Measurements from ENCODE around the gene GPR3. TPM values are rescaled to one million over a fixed set of nuclear protein-coding genes. Genes with fewer than 3 reads are reported as not detected.
"Not testable (repeated sequence)": the region's sequence is repeated elsewhere in the genome, so short reads cannot be mapped to it uniquely, and the experiment has no call there.

The GPR3 gene
- polyA plus RNA-seq, 3 donors: 0.97 to 1.3 (median 1.1) TPM

DNA sequence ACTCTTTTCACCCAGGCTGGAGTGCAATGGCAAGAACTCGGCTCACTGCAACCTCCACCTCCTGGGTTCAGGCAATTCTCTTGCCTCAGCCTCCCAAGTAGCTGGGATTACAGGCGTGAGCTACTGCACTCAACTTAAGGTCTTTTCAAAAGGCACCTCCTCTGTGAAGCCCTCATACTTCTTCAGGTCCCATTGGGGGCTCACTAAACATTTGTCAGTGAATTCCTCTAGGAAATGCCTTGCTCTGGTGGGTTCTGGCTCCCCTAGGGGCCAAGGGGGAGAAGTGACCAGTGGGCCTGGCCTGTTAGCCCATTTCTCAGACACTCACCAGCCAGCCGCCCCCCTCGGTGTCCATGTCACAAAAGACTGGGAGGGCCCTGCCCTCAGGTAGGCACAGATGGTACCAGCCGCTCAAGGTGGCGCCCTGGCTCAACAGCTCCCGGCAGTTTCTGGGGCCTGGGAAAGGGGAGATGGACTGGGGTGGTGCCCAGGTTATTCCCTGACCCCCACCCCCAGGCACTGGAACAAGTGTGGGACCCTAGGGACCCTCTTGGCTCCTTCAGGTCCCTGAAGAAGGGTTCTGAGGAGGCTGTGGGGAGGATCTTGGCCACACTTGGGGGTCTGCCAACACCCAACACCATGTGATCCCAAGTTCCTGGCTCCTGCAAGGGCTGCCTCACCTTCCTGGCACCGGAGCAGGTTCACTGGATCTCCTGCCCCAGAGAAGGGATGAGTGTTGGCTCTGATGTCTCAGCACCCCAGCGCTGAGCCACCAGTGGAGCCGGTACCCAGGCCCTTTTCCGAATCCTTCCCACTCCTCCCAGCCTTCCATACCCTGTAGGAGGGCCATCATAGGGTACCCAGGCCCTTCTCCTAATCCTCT is 19.4 kb upstream of the GPR3 start:
- no peak for DNase-seq (ENCODE audit: extremely low read depth in 1 of 11, low read depth in 9 of 11, low spot score in 4 of 11)

DNA sequence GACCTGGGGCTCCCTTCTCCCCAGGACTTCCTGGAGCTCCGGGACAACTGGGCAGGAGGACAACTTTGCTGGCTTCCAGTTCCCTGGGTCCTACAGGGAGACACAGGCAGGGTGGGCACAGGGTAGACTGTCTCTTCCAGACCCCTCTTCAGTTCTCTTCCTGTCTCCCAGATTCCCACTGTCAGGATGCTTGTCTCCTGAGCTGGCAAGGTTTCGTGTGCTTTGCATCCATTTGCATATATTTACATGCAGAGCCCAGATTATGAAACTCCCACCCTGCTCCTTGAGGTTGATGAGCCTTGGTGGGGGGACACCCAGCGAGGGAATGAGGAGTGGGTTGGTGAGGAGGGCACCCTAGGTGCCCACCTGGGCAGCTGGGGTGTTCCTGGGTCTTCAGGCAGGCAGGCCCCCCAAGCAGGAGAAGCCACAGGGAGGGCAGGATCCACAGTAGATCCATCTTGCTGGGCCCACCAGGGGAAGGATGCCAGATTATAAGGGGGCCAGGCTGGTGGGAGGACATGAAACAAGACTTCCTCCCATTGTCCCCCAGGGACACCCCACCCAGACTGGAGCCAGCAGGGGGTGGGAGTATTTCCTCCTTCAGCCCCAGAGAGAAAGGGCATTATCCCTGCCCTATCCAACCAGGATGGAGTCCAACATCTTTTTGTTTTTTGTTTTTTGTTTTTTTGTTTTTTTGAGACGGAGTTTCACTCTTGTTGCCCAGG is 17.9 kb upstream of the GPR3 start, which contains the start of gene FCN3:
FCN3 (minus strand) TSS at position 463 of the 725 bp plus-strand sequence; CDS start at position 457, 6 bp downstream.
- DNase-seq (ENCODE audit: extremely low read depth in 1 of 11, low read depth in 9 of 11, low spot score in 4 of 11): no peak

DNA sequence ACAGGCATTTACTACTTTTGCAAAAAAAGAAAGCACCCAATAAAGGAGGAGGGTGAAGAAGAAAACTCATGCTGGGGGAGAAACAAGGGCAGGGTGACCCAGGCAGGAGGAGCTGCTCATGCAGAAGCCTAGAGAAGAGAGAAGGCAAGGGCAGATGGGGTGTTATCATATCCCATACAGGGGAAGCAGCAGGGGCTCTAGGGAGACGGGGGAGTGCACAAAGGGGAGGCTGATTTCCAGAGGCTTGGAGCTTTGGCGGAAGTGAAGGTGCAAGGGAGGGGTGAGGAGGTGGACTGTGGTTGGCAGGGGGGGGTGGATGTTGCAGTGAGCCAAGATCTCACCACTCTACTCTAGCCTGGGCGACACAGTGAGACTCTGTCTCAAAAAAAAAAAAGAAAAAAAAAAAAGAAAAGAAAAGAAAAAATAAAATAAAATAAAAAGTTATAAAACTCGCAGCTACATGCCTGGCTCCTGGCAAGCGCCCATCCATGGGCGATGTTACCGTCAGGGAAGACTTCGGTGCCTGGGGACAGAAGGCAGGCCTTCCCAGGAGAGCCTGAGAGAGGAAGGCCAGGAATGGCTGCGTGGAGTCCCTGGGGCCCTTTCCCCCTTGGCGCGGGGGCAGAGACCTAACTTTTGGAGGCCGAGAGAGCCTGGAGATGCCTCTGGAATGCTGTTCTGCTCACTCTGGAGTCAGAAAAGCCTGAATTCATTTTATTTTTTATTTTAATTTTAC is 14.5 kb upstream of the GPR3 start:
- DNase-seq (ENCODE audit: extremely low read depth in 1 of 11, low read depth in 9 of 11, low spot score in 4 of 11): no peak

DNA sequence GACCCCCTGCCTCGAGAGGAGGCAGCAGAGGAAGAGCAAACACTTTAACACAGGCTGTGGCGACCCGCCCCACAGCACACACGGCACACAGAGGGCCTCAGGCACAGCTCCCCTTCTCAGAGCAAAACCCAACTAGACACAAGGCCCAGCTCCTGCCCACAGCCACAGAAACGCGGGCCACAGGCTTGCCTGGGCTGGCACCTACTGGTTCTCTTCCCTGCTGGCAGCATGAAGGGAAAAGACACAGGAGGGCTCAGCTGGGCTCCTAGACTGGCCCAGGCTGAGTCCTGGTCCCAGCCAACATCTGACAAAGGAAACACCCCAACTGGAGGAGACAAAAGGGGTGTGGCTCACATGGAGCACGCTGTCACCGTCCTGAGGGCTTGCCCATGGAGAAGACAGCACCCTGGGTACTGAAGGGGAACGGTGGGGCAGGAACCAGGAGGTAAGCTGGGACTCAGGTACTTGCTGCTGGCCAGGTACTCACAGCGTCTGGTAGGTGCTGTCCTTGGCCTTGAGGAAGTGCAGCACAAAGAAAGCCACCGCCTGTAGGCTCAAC is 12.8 kb upstream of the GPR3 start:
- DNase-seq (ENCODE audit: extremely low read depth in 1 of 11, low read depth in 9 of 11, low spot score in 4 of 11): no peak

DNA sequence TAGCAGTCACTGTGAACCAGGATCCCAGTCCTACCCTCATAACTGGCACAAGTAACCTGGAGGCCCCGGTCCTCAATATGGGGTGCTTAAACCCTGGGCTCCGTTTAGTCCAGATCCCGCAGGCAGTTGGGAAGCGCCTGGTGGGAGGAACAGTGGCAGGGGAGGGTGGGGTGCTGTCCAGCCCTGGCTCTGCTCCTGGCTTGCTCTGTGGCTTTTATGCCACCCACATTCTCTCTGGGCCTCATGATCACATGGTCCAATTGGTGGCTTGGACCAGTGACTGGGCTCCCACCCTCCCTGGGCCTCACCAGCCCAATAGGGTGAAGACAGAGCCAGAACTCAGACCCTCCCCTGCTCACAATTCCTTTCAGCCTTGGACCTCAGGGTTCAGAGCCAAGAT is 12.2 kb upstream of the GPR3 start:
- no peak for DNase-seq (ENCODE audit: extremely low read depth in 1 of 11, low read depth in 9 of 11, low spot score in 4 of 11)

DNA sequence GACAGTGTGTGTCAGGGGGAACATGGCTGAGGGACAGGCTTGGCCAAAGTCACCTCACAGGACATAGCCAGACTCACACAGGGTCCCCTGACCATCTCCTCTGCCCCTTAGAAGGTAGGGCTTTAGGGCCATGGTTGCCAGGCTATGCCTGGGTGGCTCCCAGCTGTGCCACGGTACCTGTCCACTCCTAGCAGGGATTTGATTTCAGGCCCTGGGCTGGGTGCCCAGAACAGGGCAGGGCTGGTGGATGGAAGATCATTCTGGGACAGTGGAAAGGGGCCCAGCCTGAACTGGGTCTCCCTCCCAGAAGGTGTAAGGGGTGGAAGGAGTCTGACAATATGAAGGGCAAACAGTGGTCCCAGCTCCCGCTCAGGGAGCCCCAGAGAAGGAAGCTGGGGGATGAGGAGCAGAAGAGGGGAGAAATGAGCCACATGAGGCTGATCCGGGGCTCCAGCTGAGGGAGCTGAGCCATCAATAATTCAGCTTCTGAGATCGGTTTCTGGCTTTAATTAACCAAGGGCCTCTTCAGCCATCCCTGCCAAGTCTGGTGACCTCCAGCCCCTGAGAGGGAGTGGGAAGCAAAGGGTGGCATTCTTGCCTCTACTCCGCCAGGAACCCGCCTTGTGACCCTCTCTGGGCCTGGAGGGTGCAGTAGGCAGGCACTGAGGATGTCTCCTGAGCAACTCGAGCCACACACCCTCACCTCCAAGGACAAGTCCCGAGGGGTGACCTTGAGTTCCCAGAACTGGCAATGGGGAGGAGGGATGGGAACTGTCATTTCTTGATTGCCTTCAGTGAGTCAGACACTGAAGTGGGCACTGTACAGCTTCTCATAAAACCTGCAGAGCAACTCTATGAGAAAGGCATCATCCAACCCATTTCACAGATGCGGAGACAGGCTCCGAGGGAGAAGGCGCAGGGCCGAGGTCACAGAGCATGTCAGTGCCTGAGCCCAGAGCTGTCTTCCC is 11.4 kb upstream of the GPR3 start:
- DNase-seq (ENCODE audit: extremely low read depth in 1 of 11, low read depth in 9 of 11, low spot score in 4 of 11): no peak

DNA sequence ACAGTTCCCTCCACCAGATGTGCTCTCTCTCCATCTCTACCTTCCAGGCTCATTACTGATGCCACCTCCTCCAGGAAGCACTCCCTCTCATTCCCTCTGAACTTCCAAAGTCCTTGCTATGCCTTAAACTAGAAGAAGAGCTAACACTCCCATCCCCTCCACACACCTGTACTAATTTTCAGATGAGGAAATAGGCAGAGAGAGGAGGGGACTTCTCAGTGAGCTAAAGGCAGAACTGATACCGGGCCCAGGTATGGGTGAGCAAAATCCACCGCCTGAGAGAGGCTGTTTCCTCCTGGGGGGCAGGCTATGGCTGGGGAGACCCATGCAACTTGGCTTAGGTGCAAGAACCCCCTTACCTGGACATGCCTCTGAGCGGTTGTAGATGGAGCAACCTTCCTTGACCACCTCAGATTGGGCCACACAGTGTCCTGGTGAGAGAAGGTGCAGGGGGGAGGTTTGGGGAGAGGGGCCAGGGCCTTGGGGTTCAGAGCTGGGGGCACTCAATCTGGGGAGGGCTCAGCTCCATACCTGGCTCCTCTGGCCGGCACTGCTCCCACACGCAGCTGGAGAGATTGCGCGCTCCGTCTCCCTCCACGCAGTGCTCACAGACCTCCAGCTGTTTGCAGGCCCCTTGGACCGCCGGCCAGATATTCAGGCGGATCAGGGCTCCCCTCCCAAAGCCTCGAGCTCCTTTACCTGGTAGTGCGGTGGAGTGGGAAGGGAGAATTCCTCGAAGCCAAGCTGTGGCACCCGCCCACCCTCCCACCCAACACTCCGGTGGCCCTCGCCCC is 10.3 kb upstream of the GPR3 start:
- no peak for DNase-seq (ENCODE audit: extremely low read depth in 1 of 11, low read depth in 9 of 11, low spot score in 4 of 11)

DNA sequence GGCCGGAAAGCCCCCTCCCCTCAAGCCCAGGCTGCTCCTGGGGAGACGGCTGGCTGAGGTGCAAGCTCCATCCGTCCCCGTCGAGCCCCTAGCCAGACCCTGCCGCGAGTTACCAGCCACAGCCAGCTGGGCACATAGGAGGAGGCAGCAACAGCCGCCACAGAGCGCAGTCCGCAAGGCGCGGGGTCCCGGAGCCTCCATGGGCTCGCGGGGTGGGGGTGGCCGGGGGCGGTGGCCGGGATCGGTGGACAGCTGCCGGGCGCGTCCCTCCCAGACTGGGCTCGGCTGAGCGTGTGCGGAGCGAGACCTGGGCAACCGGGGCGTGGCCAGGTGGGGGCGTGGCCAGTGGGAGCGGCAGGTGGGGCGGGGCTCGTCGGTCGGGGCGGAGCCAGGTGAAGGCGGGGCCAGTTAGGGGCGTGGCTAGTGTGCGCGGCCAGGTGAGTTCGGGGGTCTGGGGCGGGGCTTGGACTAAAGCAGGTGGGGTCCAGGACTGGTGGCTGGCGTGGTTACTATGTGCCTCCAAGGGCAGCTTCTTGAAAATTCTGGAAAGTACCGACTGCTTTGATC is 9.3 kb upstream of the GPR3 start, which contains the start of gene CD164L2:
CD164L2 (minus strand) TSS at position 295 of the 567 bp plus-strand sequence; CDS start at position 201, 94 bp downstream.
- DNase-seq (ENCODE audit: extremely low read depth in 1 of 11, low read depth in 9 of 11, low spot score in 4 of 11): no peak

DNA sequence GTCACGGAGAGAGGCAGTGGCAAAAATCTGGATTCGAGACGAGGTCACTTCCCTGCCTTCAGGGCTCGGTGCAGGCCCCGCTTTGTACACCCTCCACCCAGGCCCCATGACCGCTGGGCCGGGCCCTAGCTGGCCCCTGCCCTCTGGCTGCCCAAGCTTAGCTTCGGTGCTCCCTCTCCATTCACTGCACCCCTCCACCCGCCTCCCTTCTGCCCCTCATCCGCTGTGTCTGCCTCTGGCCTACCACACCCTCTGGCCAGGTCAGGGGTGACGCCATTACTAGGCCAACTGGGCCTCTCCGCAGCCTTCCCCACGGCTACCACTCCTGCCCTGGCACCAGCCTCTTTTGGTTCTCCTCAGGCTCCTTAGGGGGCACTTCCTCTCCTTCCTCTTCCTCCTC is 8.8 kb upstream of the GPR3 start:
- DNase-seq (ENCODE audit: extremely low read depth in 1 of 11, low read depth in 9 of 11, low spot score in 4 of 11): no peak

DNA sequence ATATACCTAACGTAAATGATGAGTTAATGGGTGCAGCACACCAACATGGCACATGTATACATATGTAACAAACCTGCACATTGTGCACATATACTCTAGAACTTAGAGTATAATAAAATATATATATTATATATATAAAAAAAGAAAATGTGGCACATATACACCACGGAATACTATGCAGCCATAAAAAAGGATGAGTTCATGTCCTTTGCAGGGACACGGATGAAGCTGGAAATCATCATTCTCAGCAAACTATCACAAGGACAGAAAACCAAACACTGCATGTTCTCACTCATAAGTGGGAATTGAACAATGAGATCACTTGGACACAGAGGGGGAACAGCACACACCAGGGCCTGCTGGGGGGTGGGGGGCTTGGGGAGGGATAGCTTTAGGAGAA is 7.6 kb upstream of the GPR3 start:
- DNase-seq (ENCODE audit: extremely low read depth in 1 of 11, low read depth in 9 of 11, low spot score in 4 of 11): not testable (repeated sequence)

DNA sequence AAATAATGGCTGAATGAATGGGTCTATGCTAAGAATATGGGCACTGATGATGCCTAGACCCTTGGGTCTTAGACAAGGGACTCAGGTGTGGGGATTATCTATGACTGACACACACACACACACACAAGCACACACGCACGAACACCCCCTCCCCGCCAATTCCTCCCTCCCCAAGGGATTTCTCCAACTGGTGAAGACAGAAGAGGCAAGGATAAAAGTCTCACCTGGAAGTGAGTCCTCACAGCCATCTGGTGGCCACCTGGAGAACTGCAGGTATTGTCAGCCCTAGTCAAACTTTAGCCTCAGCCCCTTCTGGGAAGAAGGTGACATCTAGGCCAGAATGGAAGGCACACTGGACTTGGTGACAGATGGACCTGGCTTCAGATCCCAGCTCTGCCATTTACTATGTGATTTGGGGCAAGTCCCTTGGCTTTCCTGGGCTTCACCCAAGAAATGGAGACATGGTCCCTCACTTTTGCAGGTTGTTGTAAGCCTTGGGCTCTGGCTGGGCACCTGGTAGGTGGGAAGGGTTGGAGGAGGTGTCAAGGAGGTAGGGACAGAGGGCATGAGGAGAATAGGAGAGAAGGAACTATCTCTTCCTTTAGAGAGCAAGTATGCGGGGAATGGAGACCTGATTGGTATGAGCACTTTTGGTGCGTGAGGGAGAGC is 4.0 kb upstream of the GPR3 start:
- no peak for DNase-seq (ENCODE audit: extremely low read depth in 1 of 11, low read depth in 9 of 11, low spot score in 4 of 11)

DNA sequence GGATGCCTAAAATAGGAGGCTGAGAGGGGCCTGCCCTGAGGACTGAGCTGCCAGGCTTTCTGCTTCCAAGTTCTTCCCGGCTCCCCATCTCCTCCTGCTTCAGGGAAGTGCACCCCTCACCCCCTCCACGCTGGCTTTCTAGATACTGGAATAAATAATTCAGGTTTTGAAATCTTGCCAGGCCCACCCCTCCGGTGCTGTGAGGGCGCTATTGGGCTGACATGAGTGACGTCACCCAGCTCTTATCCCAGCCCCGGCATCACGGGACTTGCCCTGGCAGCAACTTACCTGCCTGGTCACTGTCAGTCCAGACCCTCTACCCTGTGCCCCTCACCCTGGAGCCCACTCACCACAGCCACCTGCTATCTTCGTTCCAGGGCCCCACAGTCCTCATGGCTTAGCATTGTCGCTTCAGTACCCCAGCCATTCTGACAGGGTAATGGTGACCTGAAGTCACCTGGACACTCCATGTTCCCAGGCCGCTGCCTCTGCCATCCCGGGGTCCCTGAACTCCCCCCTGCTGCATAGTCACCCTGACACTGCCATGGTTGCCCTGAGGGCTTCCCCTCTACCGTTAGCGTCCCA is 819 bp upstream of the GPR3 start:
- DNase-seq (ENCODE audit: extremely low read depth in 1 of 11, low read depth in 9 of 11, low spot score in 4 of 11): no peak

DNA sequence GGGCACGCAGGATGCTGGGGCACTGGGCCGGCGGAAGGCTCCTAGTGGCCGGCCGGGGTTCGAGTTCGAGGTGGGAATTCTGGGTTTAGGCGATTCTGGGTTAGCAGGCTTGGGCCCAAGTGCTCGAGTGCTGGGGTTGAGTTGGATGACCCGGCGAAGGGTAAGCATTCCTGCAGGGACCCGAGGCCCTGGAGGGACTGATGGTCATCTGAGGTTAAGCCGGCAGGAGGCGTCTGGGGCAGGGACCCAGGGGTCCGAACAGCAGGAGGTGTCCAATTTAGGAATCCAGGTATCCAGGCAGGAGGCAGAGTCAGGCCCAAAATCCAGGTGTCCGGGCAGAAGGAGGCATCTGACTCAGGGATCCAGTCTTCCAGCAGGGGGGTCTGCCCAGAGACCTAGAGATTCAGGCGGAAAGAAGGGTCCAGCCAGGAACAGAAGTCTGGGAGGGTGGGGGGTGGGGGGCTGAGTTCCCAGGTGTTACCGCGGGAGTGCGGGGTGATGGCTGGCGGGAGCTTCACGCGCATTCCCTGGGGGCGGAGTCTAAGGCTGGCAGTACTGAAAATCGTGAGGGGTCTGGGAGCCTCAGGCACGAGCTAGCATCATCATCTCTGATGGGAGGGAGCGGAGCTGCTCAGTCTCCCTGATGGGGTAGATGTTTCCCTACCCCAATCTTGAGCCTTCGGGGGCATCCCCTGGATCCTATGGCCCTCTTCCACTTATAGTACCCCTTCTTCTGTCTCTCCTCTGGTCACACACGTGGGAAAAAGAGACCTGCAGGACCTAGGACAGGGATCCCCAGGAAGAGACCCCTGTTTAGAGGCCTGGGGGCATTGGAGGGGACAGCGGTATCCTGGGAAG is 585 bp downstream of the GPR3 start:
- no peak for DNase-seq (ENCODE audit: extremely low read depth in 1 of 11, low read depth in 9 of 11, low spot score in 4 of 11)

DNA sequence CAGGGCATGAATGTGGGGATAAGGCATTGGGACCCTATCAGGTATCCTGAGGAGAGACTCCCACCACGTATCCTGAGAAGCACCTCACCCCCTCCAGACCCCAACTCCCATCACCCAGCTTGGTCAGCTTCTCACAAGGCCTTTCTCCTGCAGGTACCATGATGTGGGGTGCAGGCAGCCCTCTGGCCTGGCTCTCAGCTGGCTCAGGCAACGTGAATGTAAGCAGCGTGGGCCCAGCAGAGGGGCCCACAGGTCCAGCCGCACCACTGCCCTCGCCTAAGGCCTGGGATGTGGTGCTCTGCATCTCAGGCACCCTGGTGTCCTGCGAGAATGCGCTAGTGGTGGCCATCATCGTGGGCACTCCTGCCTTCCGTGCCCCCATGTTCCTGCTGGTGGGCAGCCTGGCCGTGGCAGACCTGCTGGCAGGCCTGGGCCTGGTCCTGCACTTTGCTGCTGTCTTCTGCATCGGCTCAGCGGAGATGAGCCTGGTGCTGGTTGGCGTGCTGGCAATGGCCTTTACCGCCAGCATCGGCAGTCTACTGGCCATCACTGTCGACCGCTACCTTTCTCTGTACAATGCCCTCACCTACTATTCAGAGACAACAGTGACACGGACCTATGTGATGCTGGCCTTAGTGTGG is 1.3 kb downstream of the GPR3 start:
- DNase-seq (ENCODE audit: extremely low read depth in 1 of 11, low read depth in 9 of 11, low spot score in 4 of 11): no peak

DNA sequence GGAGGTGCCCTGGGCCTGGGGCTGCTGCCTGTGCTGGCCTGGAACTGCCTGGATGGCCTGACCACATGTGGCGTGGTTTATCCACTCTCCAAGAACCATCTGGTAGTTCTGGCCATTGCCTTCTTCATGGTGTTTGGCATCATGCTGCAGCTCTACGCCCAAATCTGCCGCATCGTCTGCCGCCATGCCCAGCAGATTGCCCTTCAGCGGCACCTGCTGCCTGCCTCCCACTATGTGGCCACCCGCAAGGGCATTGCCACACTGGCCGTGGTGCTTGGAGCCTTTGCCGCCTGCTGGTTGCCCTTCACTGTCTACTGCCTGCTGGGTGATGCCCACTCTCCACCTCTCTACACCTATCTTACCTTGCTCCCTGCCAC is 1.8 kb downstream of the GPR3 start:
- no peak for DNase-seq (ENCODE audit: extremely low read depth in 1 of 11, low read depth in 9 of 11, low spot score in 4 of 11)
